ENCODE data around the gene SCO2. TPM values are rescaled to one million over a fixed set of nuclear protein-coding genes. Genes with fewer than 3 reads are reported as not detected.

Gene SCO2
- total RNA-seq, 1 experiment from 2014 or later, result 7.0 TPM

DNA sequence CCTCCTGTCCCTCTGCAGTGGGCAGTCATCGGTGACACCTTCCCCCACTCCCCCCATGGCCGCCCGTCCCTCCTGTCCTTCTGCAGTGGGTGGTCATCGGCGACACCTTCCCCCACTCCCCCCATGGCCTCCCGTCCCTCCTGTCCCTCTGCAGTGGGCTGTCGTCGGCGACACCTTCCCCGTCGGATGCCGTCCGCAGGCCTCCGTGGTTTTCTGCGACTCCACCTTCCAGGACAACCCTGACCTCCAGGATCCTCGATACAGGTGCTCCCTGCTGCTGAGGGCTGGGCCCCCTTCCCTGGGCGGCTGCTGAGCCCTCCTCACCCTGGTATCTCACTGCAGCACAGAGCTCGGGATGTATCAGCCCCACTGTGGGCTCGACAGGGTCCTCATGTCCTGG is 36.5 kb downstream of the SCO2 start:
- RAD21 ChIA-PET (ENCODE audit: low non-redundant PET in 1 of 2, low total read pairs in 2 of 2, uncharacterized antibody in 2 of 2, unreplicated experiment in 2 of 2), result no interaction called here
- Histone ChIP-seq H3K9me2 (ENCODE audit: insufficient read depth) (no peaks in the 10 kb centered on the region), H4K20me1 (ENCODE audit: insufficient read depth) (no peaks in the 10 kb centered on the region), H2AFZ (ENCODE audit: low read depth, low read length, poor library complexity, severe bottlenecking) (no peak overlapping the region), H3K27ac (ENCODE audit: low read depth, low read length) (no peak overlapping the region), H3K4me1 (ENCODE audit: control insufficient read depth in 1 of 2, insufficient read depth in 2 of 2, low read length in 2 of 2) (peaks cover 6 to 18% of the 10 kb centered on the region in 2 experiments; a peak in 3 of 4 replicates), H3K27me3 (ENCODE audit: insufficient read depth, low read length) (no peaks in the 10 kb centered on the region), H3K36me3 (ENCODE audit: control insufficient read depth in 1 of 2, insufficient read depth in 2 of 2, low read length in 2 of 2) (no peaks in the 10 kb centered on the region), H3K9me3 (ENCODE audit: control insufficient read depth in 1 of 2, insufficient read depth in 1 of 2, low read depth in 1 of 2, low read length in 2 of 2) (no peaks in the 10 kb centered on the region), H3K79me2 (ENCODE audit: insufficient read depth, low read length) (no peaks in the 10 kb centered on the region), H3K4me3 (replicated peaks in 1 of 2; ENCODE audit: low read depth in 1 of 2, low read length in 2 of 2) (no peak overlapping the region), H3K4me2 (ENCODE audit: low read length) (no peak overlapping the region), H3K9ac (ENCODE audit: low read length) (no peak overlapping the region)
- no peak for DNase-seq (ENCODE audit: low read depth, low spot score)
- ATAC-seq, result no peak
- TF ChIP-seq ZBTB33 (IDR thresholded peaks at IDR 0.05; ENCODE audit: extremely low read depth, insufficient replicate concordance, low read length), result no peak
- TF ChIP-seq TCF7L2 (IDR thresholded peaks at IDR 0.05; ENCODE audit: borderline replicate concordance, extremely low read depth, insufficient read depth, insufficient read length), result no peak
- no peak for TF ChIP-seq JUND (IDR thresholded peaks at IDR 0.05)
- no peak for TF ChIP-seq CBX3 (IDR thresholded peaks at IDR 0.05; ENCODE audit: low read depth)
- no peak for TF ChIP-seq SIN3A (IDR thresholded peaks at IDR 0.05; ENCODE audit: low read depth)
- no peak for TF ChIP-seq POLR2AphosphoS5 (IDR thresholded peaks at IDR 0.05; ENCODE audit: low read depth, low read length)
- TF ChIP-seq EZH2 (IDR thresholded peaks at IDR 0.05), result no peak
- no peak for TF ChIP-seq ATF3 (IDR thresholded peaks at IDR 0.05)
- TF ChIP-seq, protein P1, sequence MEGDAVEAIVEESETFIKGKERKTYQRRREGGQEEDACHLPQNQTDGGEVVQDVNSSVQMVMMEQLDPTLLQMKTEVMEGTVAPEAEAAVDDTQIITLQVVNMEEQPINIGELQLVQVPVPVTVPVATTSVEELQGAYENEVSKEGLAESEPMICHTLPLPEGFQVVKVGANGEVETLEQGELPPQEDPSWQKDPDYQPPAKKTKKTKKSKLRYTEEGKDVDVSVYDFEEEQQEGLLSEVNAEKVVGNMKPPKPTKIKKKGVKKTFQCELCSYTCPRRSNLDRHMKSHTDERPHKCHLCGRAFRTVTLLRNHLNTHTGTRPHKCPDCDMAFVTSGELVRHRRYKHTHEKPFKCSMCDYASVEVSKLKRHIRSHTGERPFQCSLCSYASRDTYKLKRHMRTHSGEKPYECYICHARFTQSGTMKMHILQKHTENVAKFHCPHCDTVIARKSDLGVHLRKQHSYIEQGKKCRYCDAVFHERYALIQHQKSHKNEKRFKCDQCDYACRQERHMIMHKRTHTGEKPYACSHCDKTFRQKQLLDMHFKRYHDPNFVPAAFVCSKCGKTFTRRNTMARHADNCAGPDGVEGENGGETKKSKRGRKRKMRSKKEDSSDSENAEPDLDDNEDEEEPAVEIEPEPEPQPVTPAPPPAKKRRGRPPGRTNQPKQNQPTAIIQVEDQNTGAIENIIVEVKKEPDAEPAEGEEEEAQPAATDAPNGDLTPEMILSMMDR (IDR thresholded peaks at IDR 0.05 in 2 of 3, conservative IDR thresholded peaks at IDR 0.05 in 1 of 3; ENCODE audit: borderline replicate concordance in 1 of 3, insufficient read depth in 1 of 3, low read depth in 2 of 3, low read length in 2 of 3), result no peak
- TF ChIP-seq ZNF274 (IDR thresholded peaks at IDR 0.05; ENCODE audit: low read depth, low read length), result no peak
- TF ChIP-seq, protein P2, sequence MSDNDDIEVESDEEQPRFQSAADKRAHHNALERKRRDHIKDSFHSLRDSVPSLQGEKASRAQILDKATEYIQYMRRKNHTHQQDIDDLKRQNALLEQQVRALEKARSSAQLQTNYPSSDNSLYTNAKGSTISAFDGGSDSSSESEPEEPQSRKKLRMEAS (IDR thresholded peaks at IDR 0.05), result no peak
- no peak for TF ChIP-seq CEBPB (IDR thresholded peaks at IDR 0.05; ENCODE audit: low read depth)
- TF ChIP-seq SRF (IDR thresholded peaks at IDR 0.05; ENCODE audit: low read depth), result no peak
- no peak for TF ChIP-seq EZH2phosphoT487 (IDR thresholded peaks at IDR 0.05; ENCODE audit: borderline replicate concordance)
- TF ChIP-seq ELF1 (IDR thresholded peaks at IDR 0.05; ENCODE audit: borderline replicate concordance, low read depth), result no peak
- TF ChIP-seq POLR2A (IDR thresholded peaks at IDR 0.05; ENCODE audit: borderline replicate concordance, extremely low read depth, insufficient read depth, insufficient read length), result no peak
- CTCF ChIA-PET, result no interaction called here
- no TSS peak for BruUV-seq (replicated peaks)
- POLR2A ChIA-PET, result no interaction called here
- intact Hi-C loops (cut with micrococcal nuclease), result no loop called here

Data from HCT116 (cell line).